Measurements from ENCODE around the gene COX20.

The COX20 gene

DNA sequence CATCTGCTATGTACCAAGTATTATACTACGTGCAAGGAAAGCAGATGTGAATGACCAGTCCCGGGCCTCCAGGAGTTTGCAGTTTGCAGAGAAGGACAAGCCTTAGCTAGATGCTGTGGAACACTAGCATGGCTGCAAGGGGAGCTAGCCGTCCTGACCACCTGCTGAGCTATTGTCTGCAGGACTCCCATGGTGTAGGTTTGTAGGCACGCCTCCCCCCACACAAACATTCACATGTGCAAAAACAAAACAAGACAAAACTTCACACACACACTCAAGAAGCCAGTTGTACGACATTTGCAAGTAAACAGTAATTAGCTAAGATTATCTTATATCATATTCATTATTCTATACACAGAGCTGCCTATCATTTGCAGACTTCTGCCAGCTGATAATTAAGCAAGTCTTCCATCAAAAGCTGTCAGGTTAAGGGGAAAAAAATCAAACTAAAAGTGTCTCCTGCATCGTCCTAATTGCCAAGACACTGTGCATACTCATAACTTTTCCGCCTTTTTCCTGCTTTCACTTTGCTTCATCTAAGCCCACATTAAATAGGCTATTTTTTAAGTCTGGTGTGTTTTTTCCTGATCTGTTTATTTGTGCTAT lies 39.6 kb downstream of the COX20 start:
- no peaks in the 10 kb centered on the region for H4K20me1 ChIP-seq (ENCODE audit: insufficient read depth, low read length)
- no peaks in the 10 kb centered on the region for H3K27me3 ChIP-seq (ENCODE audit: insufficient read depth, low read length)
- H3K36me3 ChIP-seq (ENCODE audit: insufficient read depth, low read length): no peaks in the 10 kb centered on the region
- H3K9me2 ChIP-seq (ENCODE audit: low read depth, low read length): no peaks in the 10 kb centered on the region
- no peak for TF ChIP-seq EZH2 (IDR thresholded peaks at IDR 0.05; ENCODE audit: borderline replicate concordance, low read length)
- no peak for TF ChIP-seq CTCF (IDR thresholded peaks at IDR 0.05; ENCODE audit: low read length)
- no peak overlapping the region for H3K4me2 ChIP-seq (ENCODE audit: low read length)
- H3K79me2 ChIP-seq (ENCODE audit: insufficient read depth, low read length): no peaks in the 10 kb centered on the region
- H3K27ac ChIP-seq (ENCODE audit: low read depth, low read length, poor library complexity, severe bottlenecking): no peak overlapping the region
- no peak overlapping the region for H3K4me3 ChIP-seq (ENCODE audit: low read depth, low read length, poor library complexity, severe bottlenecking)
- no peak overlapping the region for H2AFZ ChIP-seq (ENCODE audit: low read length)
- H3K9me3 ChIP-seq (ENCODE audit: low read length): no peaks in the 10 kb centered on the region
- no peaks in the 10 kb centered on the region for H3F3A ChIP-seq (ENCODE audit: insufficient read depth, low read length)
- H3K9ac ChIP-seq (ENCODE audit: low read length): no peak overlapping the region
- peaks cover 6% of the 10 kb centered on the region for H3K4me1 ChIP-seq (ENCODE audit: insufficient read depth, low read length, severe bottlenecking)

GRCh38 chr1:244876228-244876910 lies 40.9 kb downstream of the COX20 start:
- Histone ChIP-seq H3K79me2 (ENCODE audit: insufficient read depth, low read length) (no peaks in the 10 kb centered on the region), H3K9me2 (ENCODE audit: low read depth, low read length) (no peaks in the 10 kb centered on the region), H2AFZ (ENCODE audit: low read length) (no peak overlapping the region), H3K4me2 (ENCODE audit: low read length) (no peak overlapping the region), H4K20me1 (ENCODE audit: insufficient read depth, low read length) (no peaks in the 10 kb centered on the region), H3F3A (ENCODE audit: insufficient read depth, low read length) (no peaks in the 10 kb centered on the region), H3K27me3 (ENCODE audit: insufficient read depth, low read length) (no peaks in the 10 kb centered on the region), H3K36me3 (ENCODE audit: insufficient read depth, low read length) (no peaks in the 10 kb centered on the region), H3K9ac (ENCODE audit: low read length) (no peak overlapping the region), H3K4me1 (ENCODE audit: insufficient read depth, low read length, severe bottlenecking) (peaks cover 5% of the 10 kb centered on the region), H3K27ac (ENCODE audit: low read depth, low read length, poor library complexity, severe bottlenecking) (no peak overlapping the region), H3K9me3 (ENCODE audit: low read length) (no peaks in the 10 kb centered on the region), H3K4me3 (ENCODE audit: low read depth, low read length, poor library complexity, severe bottlenecking) (no peak overlapping the region)
- no peak for TF ChIP-seq EZH2 (IDR thresholded peaks at IDR 0.05; ENCODE audit: borderline replicate concordance, low read length)
- no peak for TF ChIP-seq CTCF (IDR thresholded peaks at IDR 0.05; ENCODE audit: low read length)

GRCh38 chr1:244878681-244879080 lies 43.2 kb downstream of the COX20 start:
- Histone ChIP-seq H3K9me2 (ENCODE audit: low read depth, low read length) (no peaks in the 10 kb centered on the region), H3K27ac (ENCODE audit: low read depth, low read length, poor library complexity, severe bottlenecking) (no peak overlapping the region), H3K4me3 (ENCODE audit: low read depth, low read length, poor library complexity, severe bottlenecking) (no peak overlapping the region), H4K20me1 (ENCODE audit: insufficient read depth, low read length) (no peaks in the 10 kb centered on the region), H3K36me3 (ENCODE audit: insufficient read depth, low read length) (no peaks in the 10 kb centered on the region), H3K4me2 (ENCODE audit: low read length) (no peak overlapping the region), H3K79me2 (ENCODE audit: insufficient read depth, low read length) (no peaks in the 10 kb centered on the region), H3K27me3 (ENCODE audit: insufficient read depth, low read length) (no peaks in the 10 kb centered on the region), H3K4me1 (ENCODE audit: insufficient read depth, low read length, severe bottlenecking) (no peaks in the 10 kb centered on the region), H3F3A (ENCODE audit: insufficient read depth, low read length) (no peaks in the 10 kb centered on the region), H3K9ac (ENCODE audit: low read length) (no peak overlapping the region), H3K9me3 (ENCODE audit: low read length) (no peaks in the 10 kb centered on the region), H2AFZ (ENCODE audit: low read length) (no peak overlapping the region)
- TF ChIP-seq EZH2 (IDR thresholded peaks at IDR 0.05; ENCODE audit: borderline replicate concordance, low read length) (no peak), CTCF (IDR thresholded peaks at IDR 0.05; ENCODE audit: low read length) (no peak)
